GM19193 (cell line): ENCODE results near the gene ONECUT3.

Experiments used
- POLR2A ChIP-seq: IDR thresholded peaks from 4 replicates; pipeline ENCODE4 v1.6.1; 2011; ENCODE audit not compliant: insufficient read depth, insufficient read length; ENCODE audit errors: extremely low read depth

The ONECUT3 gene

DNA sequence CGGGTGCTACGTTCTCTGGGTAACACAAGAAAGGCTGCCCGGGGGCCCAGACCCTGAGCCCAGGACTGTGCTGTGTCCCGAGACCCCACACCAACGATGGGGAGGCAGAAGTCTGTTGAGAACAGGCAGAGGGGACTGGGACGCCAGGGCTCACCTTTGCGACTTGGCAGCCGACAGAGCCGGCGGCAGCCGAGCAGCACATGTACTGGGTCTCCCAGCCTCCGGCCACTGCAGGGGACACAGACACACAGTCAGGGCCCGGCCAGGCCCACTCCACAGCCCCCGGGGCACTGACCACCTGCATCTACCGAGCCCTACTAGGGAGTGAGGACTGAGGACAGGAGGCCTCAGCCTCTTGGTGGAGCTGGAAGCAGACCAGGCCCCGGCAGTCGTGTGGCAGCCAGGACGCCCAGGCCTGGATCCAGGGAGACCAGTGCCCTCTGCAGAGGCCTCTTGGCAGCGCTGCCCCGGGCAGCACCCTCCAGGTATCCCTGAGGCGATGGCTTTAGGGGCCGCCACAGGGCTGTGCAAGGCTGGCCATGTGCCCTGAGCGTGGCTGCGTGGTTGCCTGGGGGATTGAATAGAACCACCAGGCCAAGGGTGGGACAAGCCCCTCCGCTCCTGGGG is 64.4 kb downstream of the ONECUT3 start:
- no peak for TF ChIP-seq POLR2A

DNA sequence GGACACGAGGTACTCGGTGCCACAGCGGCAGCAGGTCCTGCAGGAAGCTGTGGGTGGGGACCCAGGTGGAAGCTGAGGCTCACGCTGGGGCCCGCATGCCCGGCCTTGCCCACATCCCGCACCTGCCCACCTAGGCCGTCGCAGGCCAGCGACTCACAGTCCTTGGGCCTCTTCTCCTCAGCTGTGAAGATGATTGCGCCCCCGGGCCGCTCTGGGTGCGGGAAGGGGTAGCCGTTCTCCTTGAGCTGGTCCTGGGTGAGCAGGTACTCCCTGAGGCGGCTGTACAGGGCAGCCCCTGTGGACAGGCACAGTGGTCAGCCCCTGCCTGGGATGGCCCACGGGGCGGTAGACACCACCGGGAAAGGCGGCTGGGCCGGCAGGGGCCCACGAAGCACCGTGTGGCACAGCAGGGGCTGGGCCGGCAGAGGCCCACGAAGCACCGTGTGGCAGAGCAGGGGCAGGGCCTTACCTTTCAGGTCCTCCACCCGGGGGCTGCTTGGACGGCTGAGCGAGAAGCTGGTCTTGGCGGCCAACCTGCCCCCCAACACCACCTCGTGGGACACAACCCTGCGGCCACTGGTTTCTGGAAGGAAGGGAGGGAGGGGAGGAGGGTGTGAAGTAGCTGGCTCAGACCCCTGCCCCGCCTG is 65.4 kb downstream of the ONECUT3 start:
- TF ChIP-seq POLR2A = no peak

DNA sequence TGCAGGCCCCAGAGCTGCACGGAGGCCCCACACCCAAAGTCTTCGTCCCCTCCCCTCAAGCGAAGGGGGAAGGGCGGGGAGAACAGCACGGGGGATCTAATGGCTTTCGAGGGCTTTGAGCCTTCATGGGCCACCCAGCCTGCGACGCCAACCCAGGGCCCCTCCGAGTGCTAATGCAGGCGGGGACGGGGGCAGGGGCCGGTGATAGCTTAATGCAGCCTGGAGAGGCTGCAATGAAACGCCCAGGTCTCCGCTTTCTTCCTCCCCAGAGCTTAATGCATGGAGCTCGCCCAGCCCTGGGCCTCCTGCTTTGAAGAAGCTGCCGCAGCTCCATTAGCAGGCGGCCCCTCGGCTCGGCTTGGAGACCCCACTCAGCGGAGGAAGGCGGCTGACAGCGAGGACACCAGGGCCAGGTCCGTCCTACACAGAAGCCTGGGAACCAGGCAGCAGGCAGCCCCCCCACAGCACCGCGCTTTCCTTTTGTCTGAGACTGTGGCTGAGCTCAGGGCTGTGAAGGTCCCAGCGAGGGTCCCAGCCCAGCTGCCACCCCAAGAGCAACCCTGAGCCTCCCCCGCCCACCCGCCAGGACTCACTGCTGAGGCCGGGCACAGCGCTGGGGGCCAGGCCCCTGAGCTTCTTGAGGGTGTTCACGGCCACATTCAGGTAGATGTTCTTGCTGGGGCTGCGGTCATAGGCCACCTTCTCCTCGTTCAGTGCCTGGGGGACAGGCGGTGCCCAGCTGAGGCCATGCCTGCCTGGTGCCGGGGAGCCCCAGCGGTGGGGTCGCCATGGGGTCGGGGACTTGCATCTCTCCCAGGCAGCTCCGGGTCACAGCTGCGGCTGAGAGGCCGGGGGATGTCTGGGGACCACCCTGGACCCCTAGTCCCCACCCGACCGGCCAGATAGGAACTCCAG is 66.3 kb downstream of the ONECUT3 start:
- no peak for TF ChIP-seq POLR2A

DNA sequence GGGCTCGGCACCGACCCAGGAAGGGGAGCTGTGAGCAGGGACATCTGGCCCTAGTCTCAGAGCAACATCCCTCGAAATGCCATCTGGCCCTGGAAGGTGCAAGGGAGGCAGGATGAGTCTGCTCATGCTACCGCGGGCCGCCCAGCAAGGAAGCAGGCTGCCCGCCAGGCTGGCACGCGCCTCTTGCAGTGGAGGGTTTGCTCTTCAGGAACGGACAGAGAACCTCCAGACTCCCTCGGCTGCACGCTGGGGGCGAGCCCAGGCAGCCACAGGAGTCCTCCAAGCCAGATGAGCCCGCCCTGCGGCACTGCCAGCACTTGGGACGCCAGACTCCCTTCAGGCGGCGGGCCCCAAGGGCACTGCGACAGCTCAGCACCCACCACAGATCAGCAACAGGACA is 68.9 kb downstream of the ONECUT3 start:
- no peak for TF ChIP-seq POLR2A

DNA sequence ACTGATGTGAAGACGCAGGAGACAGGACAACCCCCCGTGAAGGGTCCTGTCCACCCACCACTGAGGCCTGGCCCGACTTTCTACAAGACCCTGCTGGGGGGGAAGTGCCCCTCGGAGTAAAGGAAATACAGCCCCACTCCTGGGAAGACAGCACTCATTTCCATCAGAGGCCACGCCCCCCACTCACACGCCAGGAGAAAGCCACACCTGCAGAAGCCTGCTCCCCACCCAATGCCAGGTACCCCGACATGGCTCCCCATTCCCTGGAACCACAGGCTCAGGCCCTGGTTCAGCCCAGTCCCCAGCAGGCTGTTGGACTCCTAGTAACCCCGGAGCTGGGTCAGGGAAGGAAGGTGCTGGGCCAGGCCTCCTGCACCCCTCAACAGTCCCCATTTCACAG is 69.7 kb downstream of the ONECUT3 start:
- no peak for TF ChIP-seq POLR2A

DNA sequence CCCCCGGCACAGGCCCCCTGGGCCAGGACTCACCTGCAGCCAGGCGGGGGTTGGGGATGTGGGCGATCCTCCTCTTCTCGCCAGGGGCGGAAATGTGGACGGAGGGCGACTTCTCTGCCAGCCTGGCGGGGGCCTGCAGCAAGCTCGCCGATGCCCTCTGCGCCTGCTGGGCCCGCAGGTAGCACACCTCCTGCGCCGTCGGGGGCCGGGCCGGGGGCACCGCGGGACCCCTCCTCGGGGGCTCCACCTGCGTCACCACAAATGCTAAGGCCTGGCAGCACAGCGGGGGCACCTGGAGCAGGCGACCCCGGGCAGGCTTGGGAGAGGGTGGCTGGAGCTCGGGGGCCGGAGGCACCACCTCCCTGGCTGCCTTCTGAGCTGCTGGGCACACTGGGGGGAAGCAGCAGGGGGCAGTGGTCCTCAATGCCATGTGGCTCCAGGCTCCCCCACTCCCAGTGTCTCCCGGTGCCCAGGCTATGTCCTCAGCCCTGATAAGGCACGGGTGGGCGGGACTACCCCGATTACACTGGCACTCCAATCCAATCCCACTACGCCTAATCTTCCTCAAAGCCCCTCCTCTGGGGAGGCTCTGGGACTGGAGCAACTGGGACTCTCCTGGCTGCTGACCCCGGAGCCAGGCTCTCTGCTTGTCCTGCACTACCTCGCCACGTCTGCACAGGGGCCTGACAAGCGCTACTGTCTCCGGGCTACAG is 70.4 kb downstream of the ONECUT3 start:
- no peak for TF ChIP-seq POLR2A

DNA sequence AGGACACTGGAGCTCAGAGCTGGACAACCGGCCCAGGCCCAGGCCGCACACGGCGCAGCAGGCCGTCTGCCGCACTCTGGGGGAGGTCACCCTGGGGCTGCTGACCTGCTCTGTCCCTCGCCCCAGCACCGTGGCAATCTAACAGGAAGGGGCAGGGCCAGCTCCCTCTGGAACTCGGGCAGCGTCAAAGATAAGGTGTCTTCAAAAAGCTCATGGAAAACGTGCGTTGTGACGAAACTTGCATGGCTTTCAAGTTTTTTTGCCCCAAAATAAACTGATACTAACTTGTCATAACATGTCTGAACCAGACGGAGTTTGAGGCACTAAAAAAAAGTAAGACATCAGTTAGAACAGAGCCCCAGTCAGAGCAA is 70.9 kb downstream of the ONECUT3 start:
- no peak for TF ChIP-seq POLR2A

DNA sequence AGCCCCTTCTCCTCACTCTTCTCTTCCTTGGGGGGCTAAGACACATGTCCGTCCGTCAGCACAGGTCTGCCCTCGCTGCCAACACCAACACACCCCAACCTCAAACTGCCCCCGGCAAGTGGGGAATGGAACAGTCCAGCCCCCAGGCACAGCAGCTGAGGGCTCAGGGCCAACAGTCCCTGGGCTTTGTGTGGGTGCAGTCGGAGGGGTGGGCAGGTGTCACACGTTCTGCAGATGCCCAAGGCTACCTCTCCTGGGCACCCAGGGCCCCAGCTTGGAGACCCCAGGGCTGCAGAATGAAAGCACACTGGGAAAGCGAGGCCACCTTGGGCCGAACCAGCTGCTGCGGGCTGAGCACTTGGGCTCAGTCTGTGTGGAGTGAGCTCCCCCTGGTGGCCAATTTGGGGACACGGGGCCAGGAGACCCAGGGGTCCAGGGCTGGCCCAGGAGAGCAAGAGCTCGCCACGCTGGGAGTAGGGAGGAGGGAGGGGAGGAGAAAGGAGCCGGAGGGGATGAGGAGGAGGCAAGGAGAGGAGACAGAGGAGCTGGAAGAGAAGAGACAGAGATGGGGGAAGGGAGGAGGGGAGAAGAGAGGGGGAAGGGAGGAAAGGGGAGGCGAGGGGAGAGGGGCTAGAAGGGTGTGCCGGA is 72.7 kb downstream of the ONECUT3 start:
- TF ChIP-seq POLR2A = no peak

DNA sequence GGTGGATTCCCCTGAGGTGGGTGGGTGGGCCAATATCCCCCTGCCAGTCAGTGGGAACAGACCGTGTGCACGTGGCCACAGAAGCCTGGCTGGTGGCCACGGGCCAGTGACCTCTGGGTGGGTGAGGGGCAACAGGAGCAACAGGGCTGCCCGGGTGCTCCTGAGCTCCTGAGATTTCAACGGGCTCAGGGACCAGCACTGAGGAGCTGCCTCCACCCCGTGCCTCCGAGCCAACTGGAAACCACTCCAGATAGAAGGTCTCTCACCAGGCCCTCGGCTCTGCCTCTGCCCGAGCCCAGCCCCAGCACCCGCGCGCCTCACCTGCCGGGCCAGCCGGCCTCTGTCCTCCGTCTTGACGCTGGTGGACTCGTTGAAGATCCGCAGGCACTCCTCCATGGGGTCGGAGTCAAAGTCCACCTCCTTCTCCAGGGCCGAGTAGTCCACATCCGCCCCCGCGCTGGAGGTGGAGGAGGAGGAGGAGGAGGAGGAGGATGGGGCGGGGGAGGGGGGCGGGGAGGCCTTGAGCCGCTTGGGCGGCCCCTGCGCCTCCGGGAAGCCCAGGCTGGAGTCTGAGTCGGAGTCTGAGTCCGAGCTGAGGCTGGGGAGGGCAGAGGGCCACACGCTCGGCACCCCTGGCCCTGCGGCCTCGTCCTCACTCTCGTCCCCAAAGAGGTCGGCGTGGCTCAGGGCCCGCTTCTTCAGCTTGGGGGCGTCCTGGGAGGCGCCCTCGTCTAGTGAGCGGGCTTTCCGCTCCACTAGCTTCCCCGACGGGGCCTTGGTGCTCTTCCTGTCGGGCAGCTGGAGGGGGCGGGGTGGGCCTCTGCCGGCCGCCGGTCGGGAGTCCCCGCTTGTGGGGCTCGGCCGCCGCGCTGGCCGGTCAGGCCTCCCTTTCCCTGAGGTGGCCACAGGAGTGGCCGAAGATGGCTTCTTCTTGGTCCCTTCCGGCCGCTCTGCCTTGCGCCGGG is 73.5 kb downstream of the ONECUT3 start:
- peak; percentile 15 for TF ChIP-seq POLR2A

DNA sequence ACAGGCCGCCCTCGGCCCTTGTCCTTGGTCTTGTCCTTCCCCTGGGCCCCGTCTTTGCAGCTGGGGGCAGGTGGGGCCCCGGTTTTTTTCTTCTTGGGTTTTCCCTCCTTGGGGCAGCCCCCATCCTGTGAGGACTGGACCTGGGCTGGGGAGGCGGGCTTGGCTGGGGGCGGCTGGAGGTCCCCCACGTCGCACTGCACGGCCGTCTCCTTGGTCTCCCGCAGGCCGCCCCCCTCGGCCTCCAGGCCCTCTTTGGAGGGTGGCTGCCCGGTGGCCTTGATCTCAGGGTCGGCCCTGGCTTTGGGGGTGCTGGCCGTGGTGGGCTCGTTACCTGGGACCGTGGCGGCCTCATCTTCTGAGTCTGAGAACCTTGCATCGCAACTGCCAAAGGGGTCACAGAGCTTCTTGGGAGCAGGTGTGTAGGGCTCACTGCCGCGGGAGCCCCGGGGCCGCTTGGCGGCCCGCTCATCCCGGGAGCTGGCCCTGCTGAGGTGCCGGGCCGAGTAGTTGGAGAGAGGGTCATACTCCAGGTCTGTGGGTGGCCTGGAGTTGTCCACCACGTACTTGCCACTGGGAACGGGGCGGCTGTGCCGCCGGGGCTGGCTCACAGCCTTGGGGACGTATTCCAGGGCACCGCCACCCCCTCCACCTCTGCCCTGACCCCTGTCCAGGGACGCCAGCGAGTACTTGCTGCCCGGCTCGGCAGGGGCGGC is 74.4 kb downstream of the ONECUT3 start:
- TF ChIP-seq POLR2A = no peak

DNA sequence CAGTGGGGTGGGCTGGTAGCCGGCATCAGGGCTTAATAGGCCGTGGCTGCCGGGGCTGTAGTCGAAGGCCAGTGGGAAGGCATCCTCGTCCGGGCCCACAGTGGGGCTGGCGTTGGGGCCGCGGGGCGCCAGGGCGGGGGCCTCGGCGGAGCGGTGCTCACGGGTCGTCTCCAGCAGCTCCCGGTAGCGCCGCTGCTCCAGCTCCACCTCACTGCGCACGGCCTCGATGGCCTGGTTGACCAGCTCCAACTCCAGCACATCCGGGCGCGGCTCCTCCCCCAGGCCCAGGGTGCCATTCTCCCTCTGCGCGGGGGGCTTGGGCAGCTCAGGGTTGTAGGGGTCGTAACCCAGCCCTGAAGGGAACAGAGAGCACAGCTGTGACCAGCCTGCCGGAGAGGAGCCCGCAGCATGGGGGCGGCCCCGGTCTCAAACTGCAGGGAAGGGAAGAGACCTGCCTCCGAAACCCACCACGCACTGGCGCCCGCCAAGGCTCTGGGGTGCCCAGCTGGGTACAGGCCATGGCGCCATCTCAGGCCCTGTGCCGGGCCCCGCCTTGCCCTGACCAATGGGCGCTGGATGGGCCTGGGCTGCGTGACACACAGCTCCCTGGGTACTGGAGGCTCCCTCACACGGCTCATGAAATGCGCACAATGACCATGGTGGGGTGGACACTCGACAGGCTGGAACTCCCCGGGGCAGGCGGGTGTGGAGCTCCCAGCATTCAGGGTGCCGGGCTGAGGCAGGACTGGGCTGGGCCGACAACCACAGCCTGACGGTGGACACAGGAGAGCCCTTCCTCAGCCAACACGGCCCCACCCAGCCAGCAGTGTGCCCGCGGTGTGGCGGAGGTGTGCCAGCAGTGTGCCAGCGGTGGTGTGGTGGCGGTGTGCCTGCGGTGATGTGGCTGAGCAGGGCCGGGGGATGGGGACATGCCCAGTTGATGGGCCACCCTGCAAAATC is 75.3 kb downstream of the ONECUT3 start:
- TF ChIP-seq POLR2A = no peak

DNA sequence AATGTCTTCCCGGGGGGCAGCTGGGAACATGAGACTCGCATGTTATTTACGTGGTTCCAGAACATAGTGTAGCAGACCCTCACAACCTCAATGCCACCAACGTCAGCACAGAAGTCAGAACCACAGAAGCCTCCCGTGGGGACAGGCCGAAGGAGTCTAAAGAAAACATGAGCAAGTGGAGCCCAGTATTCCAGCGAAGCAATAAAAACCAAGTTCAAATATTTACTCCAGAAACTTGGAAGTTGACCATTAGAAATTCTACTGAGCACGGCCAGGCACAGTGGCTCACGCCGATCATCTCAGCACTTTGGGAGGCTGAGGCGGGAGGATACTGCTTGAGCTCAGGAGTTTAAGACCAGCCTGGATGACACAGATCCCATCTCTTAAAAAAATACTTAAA is 76.7 kb downstream of the ONECUT3 start:
- no peak for TF ChIP-seq POLR2A
